Raji (cell line): ENCODE measurements around the gene CERS6.

ENCODE experiments used
- POLR2A ChIP-seq: IDR thresholded peaks from 2 replicates; pipeline ENCODE4 v1.6.1; 2011; ENCODE audit warnings: low read depth, low read length, control low read depth; ENCODE audit not compliant: insufficient read depth

Gene CERS6

GRCh38 chr2:168660870-168661862, 205.1 kb downstream of the CERS6 start:
- TF ChIP-seq POLR2A = no peak

- TF ChIP-seq POLR2A = no peak
Measured at GRCh38 chr2:168661863-168662256, 205.8 kb downstream of the CERS6 start.

- no peak for TF ChIP-seq POLR2A
Measured at GRCh38 chr2:168662651-168663208, 206.7 kb downstream of the CERS6 start.

- no peak for TF ChIP-seq POLR2A
Measured at GRCh38 chr2:168663993-168664392, 207.9 kb downstream of the CERS6 start.

- TF ChIP-seq POLR2A = no peak
Measured at GRCh38 chr2:168666339-168666738, 210.3 kb downstream of the CERS6 start.

GRCh38 chr2:168667156-168667555, 211.1 kb downstream of the CERS6 start:
- no peak for TF ChIP-seq POLR2A

- TF ChIP-seq POLR2A = no peak
Measured at GRCh38 chr2:168669151-168669550, 213.1 kb downstream of the CERS6 start.

GRCh38 chr2:168670478-168670877, 214.4 kb downstream of the CERS6 start:
- TF ChIP-seq POLR2A = no peak

- TF ChIP-seq POLR2A = no peak
Measured at GRCh38 chr2:168671932-168672331, 215.9 kb downstream of the CERS6 start.

- TF ChIP-seq POLR2A = no peak
Measured at GRCh38 chr2:168673265-168674189, 217.5 kb downstream of the CERS6 start.

- TF ChIP-seq POLR2A = no peak
Measured at GRCh38 chr2:168678153-168678853, 222.2 kb downstream of the CERS6 start.

- TF ChIP-seq POLR2A = no peak
Measured at GRCh38 chr2:168679081-168679480, 223.0 kb downstream of the CERS6 start.

- TF ChIP-seq POLR2A = no peak
Measured at GRCh38 chr2:168679741-168680310, 223.8 kb downstream of the CERS6 start.

- no peak for TF ChIP-seq POLR2A
Measured at GRCh38 chr2:168683996-168684395, 227.9 kb downstream of the CERS6 start.
